ENCODE measurements around the gene RASGEF1C.

DNA sequence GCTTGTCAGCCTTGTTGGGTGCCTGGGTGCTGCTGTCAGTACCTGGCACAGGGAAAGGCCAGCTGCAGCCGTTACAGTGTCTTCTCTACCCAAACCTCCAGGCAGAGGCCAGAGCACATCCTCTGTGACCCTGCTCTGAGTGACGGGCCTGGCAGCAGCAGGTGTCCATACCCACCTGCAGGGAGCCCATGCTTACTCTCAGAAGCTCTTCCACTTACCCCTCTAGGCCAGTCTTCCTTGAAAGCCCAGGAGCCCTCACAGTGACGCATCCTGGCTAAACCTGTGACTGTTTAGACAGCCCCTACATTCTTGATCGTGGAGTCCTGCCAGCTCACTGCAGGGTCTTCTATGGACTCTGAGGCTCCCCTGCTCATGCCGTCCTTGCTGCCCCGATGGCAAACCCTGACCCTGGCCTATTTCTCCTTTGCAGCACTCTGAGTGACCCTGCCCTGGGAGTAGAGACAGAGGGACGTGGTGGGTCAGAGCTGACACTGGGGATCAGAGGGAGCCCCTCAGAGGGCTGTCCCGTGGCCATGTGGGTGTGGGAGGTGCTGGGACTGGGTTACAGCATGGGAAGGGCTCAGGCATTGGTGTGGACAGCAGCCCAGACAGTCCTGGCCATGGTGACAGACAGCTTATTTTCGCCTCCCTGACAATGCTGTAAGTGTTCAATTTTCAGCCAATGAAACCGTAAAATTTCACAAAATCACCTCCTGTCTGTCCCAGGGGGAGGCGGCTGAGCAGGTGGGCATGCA lies 69.9 kb downstream of the RASGEF1C start:
- no peak for TF ChIP-seq POLR2A (IDR thresholded peaks at IDR 0.05; ENCODE audit: low read length)
- TF ChIP-seq GATA1 (IDR thresholded peaks at IDR 0.05; ENCODE audit: low read depth, low read length): no peak

Measured in erythroblast (primary cell).